ENCODE data around the gene PLCB3.

Gene PLCB3

GRCh38 chr11:64262271-64263002, 11.1 kb downstream of the PLCB3 start:
- no peak for FAIRE-seq
- DNase-seq (ENCODE audit: extremely low spot score, insufficient read length, low read depth) = no peak

- DNase-seq (ENCODE audit: extremely low spot score, insufficient read length, low read depth) (no peak), FAIRE-seq (no peak)
Observed at GRCh38 chr11:64263021-64263946, 12.0 kb downstream of the PLCB3 start.

- DNase-seq (ENCODE audit: extremely low spot score, insufficient read length, low read depth) = no peak
- FAIRE-seq = no peak
Observed at GRCh38 chr11:64263947-64264317, 12.6 kb downstream of the PLCB3 start.

GRCh38 chr11:64264371-64264852, 13.1 kb downstream of the PLCB3 start:
- FAIRE-seq (no peak), DNase-seq (ENCODE audit: extremely low spot score, insufficient read length, low read depth) (no peak)

GRCh38 chr11:64265176-64266160, 14.1 kb downstream of the PLCB3 start:
- DNase-seq (ENCODE audit: extremely low spot score, insufficient read length, low read depth) = no peak
- no peak for FAIRE-seq

- no peak for FAIRE-seq
- no peak for DNase-seq (ENCODE audit: extremely low spot score, insufficient read length, low read depth)
Observed at GRCh38 chr11:64266339-64266738, 15.0 kb downstream of the PLCB3 start.

GRCh38 chr11:64267207-64267945, 16.0 kb downstream of the PLCB3 start:
- FAIRE-seq (no peak), DNase-seq (ENCODE audit: extremely low spot score, insufficient read length, low read depth) (no peak)

- DNase-seq (ENCODE audit: extremely low spot score, insufficient read length, low read depth) (no peak), FAIRE-seq (no peak)
Observed at GRCh38 chr11:64268025-64268892, 16.9 kb downstream of the PLCB3 start.

GRCh38 chr11:64268893-64269539, 17.7 kb downstream of the PLCB3 start:
- FAIRE-seq = peak; percentile 47
- no peak for DNase-seq (ENCODE audit: extremely low spot score, insufficient read length, low read depth)

GRCh38 chr11:64269540-64270220, 18.4 kb downstream of the PLCB3 start:
- DNase-seq (ENCODE audit: extremely low spot score, insufficient read length, low read depth) = peak; percentile 77
- FAIRE-seq = peak; percentile 95

GRCh38 chr11:64275031-64275800, 23.9 kb downstream of the PLCB3 start:
- DNase-seq (ENCODE audit: extremely low spot score, insufficient read length, low read depth) = no peak
- no peak for FAIRE-seq

- FAIRE-seq = no peak
Observed at GRCh38 chr11:64275841-64276240, 24.5 kb downstream of the PLCB3 start.

GRCh38 chr11:64276653-64277431, 25.5 kb downstream of the PLCB3 start:
- FAIRE-seq = no peak
- no peak for DNase-seq (ENCODE audit: extremely low spot score, insufficient read length, low read depth)

More at GRCh38 chr11:64275841-64276240, 24.5 kb downstream of the PLCB3 start:
- no peak for DNase-seq (ENCODE audit: extremely low spot score, insufficient read length, low read depth)

GRCh38 chr11:64278576-64279190, 27.4 kb downstream of the PLCB3 start:
- no peak for FAIRE-seq
- DNase-seq (ENCODE audit: extremely low spot score, insufficient read length, low read depth) = no peak
